ENCODE results near the gene TRIM16.
"Not testable (repeated sequence)": the region's sequence is repeated elsewhere in the genome, so short reads cannot be mapped to it uniquely, and the experiment has no call there.

Gene TRIM16

DNA sequence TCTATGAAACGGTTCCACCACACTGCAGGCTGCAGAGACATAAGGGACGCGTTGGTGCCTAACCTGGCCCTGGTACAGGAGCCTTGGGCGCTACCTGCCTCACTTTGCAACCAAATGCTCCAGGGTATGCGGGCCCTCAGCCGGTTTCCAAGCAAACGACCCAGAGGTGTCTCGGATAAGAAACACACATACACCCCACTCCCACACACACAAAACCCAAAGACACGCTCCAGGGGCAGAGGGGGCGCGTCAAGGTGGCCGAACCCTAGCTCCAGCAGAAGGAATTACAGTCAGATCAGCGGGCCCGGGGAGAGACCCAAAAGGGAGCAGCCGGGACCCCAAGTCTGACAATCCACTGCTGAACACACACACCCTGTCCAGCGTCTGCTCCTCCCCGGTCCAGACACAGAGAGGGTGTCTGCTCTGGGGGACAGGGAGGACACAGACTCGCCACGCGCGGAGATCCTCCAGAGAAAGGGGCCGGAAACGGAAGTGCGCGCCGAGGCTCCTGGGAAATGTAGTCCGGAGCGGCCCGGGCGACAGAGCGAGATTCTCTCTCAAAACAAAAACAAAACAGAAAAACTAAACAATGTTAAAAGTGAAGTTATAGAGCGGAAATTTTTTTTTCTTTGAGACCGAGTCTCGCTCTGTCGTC is at the start of gene TRIM16:
TSS of gene TRIM16 (minus strand) at position 488 of the 655 bp plus-strand sequence. CDS start 32,702 bp downstream, outside the sequence.
- DNase-seq: peak; percentile 84

DNA sequence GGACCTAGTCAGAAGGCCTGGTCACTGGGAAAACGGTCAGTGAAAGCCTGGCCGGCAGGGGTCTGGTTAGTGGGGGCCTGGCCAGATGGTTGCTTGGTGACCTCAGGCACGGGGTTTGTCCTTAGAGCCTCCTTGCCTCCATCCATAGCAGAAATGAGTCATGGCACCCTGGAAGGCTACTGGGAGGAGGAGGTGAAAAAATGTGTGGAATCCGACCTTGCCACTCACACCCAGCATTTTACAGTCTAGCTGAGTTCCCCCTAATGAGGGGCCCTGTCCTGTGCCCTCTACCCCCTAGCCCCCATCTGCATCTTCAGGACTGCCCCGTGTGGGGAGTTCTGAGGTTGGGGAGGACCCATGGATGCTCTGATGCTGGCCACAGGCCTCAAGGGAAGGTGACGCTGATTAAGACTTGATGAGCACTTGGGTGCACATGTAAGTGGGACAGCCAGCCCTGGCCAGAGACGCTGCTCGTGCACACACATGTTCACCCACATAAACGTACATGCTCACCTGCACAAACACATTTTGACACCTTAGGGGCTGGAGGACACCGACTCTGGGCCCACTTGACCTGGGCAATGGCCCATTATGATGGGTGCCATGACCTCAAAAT is 49.2 kb upstream of the TRIM16 start:
- DNase-seq: not testable (repeated sequence)

DNA sequence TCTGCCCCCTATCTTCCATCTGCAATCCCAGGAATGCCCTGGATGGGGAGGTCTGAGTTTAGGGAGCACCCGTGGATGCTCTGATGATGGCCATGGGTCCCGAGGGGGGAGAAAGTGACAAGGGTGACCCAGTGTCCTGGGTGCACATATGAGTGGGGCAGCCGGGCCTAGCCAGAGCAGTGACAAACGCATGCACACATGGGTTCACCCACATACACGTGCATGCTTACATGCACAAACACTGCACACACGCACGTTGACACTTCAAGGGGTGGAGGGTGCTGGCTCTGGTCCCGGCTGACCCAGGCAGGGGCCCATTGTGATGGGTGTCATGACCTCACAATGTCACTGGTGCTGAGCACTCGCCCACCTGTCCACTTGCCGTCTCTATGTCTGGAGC is 47.8 kb upstream of the TRIM16 start, which contains the start of gene TBC1D26:
TSS of gene TBC1D26 (plus strand) at position 384 of the 400 bp plus-strand sequence. CDS start 3,066 bp downstream, outside the sequence.
- DNase-seq: not testable (repeated sequence)

DNA sequence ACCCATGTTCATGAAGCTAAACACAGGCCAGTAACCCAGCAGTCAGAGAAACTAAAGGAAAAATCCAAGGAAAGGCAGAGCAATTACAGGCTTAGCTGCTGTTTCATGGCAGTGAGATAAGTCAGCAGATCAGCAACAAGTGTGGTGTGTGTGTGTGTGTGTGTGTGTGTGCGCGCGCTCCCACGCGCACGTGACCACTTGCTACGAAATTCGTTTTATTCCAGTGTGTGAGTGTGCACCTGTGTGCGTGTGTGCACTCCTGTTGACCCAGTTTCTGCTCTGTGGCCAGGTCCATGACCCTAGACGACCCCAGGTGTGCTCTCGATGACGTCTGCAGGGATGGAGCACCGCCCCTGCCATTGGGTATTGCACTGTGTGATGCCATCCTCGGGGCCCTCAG is 46.4 kb upstream of the TRIM16 start:
- not testable (repeated sequence) for DNase-seq

DNA sequence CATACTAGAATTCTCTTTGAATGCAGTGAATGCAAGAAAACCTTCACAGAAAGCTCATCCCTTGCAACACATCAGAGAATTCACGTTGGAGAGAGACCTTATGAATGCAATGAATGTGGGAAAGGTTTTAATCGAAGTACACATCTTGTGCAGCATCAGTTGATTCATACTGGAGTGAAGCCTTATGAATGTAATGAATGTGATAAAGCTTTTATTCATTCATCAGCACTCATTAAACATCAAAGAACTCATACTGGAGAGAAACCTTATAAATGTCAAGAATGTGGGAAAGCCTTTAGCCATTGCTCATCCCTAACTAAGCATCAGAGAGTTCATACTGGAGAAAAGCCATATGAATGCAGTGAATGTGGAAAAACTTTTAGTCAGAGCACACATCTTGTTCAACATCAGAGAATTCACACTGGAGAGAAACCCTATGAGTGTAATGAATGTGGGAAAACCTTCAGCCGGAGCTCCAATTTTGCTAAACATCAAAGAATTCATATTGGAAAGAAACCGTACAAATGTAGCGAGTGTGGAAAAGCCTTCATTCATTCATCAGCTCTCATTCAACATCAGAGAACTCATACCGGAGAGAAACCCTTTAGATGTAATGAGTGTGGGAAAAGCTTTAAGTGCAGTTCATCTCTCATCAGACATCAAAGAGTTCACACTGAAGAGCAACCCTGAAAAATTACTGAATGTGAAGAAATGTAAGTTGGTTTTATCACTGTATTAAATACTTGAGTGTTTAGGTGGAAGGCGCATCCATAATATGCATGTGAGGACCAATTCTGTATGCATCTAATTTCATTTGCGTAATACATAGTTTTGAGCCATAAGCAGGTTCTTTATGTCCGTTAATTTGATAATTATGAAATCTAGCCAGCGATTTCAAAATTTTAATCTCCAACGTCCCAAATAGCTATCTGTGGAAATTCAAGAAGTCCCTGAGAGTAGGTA is 32.8 kb upstream of the TRIM16 start:
- DNase-seq: not testable (repeated sequence)

DNA sequence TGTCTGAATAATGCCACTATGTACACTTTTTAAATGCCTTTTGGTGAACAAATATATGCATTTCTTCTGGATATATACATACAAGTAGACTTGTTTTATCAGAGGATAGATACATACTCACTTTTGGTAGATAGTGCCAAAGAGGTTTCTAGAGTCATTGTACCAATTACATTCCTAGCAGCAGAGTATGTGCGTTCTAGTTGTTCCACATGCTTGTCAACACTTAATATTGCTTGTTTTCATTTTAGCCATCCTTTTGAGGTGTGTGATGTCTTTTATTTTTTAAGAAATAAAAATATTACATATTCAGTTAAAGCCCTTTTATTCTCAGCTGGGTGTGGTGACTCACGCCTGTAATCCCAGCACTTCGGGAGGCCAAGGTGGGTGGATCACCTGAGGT is 24.8 kb upstream of the TRIM16 start:
- not testable (repeated sequence) for DNase-seq

DNA sequence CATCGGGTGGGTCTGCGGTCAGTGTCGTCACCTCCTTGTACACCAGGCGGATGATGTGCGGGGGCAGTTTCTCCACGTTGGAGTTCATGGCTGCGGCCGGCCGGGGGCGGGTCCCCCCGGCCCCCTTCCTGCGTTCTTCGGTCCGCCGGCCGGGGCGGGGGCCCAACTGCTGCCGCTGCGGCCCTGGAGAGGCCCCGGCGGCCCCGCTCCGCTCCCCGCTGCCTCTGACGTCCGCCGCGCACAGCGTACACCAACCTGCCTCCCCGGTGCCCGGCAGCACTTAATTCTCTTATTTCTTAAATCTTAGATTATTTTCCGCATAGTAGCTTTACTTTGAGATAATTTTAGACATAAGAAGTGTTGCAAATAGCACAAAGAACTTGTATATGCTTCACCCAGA is 20.7 kb upstream of the TRIM16 start:
- DNase-seq: not testable (repeated sequence)

DNA sequence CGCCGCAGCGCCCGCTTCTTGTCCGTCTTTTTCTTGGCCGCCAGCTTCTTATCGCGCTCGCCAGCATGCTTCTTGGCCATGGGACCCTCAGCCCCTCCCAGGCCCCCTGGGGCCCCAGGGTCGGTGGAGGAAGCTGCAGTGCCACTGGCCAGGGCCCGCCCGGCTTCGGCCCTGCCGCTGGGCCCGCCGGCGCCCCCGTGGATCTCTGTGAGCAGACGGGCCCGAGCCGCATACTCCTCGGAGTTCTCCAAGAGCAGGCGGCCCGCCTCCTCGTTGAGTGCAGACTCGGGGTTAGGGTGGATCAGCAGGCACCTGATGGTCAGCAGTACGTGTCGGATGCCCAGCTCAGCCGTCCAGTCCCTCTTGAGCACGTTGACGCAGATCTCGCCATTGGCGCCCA is 20.1 kb upstream of the TRIM16 start:
- not testable (repeated sequence) for DNase-seq

DNA sequence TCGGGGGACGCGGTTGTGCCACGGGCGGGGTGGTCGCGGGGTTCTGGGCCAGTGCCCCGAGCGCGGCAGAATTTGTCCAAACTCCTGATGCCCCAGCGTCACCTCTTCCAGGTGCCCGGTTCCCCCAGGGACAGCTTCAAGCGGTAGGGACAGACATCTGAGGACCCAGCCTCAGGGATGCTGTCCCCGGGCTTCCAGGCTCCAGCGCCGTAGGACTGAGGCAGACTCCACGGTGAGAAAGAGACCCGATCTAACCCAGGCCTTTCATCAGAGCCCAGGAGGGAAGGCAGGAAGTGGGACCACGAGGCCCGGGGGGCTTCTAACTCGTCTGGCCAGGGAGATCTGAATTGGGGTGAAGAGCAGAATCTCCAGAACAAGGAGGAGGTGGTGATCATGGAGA is 15.8 kb upstream of the TRIM16 start:
- not testable (repeated sequence) for DNase-seq

DNA sequence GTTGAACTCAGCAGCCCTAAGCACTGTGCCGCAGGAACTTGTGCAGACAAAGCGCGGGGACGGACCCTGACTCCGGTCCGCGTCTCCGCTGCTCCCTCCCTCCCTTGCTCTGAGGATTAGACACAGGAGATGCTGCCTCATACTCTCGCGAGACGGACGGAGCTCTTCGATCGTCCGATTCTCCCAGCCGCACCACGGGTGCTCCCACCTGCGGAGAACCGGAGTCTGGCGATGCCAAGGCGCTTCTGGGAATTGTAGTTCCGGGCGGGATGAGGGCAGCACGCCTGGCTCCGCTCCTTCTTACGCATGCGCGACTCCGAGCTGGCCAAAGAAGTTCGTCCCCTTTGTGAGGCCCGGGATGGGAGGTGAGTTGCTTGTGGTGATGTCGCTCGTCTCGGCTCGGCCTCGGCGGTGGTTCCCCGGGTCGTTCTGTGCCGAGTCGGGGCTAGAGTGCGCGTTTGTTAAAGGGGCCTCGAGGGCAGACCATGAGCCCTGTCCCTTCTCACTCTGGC is 15.4 kb upstream of the TRIM16 start, which contains the start of gene ZNF286A:
TSS of gene ZNF286A (plus strand) at position 340 of the 512 bp plus-strand sequence. CDS start 578 bp downstream, outside the sequence.
- DNase-seq: peak; percentile 99

DNA sequence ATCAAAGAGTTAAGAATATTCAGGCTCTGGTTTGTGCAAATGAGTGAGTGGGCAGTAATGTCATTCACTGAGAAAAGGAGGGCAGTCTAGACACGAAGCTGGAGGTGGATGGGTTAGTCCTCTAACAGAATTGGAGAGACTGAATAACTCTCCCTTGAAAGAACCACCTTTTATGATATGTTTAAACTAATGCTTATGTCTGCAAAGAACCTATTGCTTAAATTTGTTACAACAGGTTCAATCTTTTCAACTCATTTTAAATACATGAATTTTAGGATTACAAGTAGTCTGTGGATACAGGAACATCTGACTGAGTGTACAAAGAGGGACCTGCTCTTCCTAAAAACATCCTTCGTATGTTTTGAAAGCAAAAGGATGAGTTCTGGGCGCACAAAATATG is 14.9 kb upstream of the TRIM16 start:
- DNase-seq: not testable (repeated sequence)

DNA sequence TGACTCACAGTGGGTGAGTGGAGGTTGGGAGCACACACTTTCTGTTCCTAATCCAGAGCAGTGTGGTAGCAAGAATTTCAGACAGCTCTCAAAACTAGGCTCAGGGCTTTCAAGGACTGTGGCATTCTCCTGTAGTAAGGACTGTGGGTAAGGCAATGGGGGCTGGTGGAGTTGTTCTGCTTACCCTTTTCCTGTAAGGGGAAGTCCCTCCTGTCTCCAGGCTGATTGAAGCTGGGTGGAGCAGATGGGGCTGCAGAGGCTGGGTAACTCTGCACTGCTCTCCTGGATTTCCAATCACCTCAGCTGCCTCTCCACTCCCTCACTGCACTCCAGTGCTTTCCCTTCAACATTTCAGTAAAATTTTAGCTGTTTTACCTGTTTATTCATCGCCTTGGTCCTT is 3.4 kb upstream of the TRIM16 start:
- DNase-seq: not testable (repeated sequence)

DNA sequence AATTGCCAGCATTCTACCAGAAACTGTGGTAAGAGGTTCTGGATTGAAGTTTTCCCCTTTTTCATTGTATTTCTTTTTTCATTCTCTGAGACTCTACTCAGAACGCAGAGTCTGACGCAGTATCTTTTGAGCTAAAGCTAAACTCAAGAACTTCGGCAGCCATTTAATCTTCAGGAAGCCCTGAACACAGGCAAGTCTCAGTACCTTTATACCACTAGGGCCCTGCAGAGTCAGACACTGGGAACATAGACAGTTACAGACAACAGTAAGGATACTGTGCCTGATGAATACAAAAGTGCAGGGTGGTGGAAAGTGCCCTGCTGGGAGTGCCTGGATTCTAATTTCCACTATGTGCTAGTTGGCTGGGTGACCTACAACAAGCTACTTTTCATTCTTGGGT is 976 bp downstream of the TRIM16 start:
- not testable (repeated sequence) for DNase-seq

DNA sequence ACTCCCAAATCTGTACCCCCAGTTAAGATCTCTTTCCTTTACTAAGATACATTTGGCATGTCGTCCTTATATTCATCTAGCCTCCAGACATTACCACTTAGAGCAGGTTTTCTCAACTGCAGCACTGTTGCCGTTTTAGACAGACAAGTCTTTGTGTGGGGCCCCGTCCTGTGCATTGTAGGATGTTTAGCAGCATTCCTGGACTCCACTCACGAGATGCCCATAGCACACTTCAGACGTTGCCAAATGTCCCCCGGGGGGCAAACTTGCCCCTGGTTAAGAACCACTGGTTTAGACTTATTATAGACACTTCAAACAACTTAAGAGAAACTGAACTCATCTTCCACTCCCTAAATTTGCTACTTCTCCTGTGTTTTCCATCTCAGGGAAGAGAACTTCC is 8.1 kb downstream of the TRIM16 start:
- not testable (repeated sequence) for DNase-seq

DNA sequence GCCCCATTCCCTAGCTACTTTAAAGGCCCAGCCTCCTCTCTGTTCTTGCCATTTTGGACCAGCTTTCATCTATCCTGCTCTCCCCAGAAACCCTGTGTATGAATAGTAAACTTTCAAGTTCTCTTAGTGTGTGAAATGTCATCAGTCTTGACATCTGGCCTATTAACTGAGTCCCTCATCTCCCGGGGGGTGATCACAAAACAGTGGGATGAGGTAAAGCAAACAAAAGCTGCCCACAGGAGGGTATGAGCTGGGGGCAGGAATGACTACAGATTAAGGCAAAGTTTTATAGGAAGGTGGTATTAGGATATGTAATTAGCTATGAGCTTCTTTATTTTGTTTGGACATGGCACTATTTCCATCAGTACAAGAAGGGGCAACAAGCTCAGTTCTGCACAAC is 9.5 kb downstream of the TRIM16 start:
- not testable (repeated sequence) for DNase-seq

DNA sequence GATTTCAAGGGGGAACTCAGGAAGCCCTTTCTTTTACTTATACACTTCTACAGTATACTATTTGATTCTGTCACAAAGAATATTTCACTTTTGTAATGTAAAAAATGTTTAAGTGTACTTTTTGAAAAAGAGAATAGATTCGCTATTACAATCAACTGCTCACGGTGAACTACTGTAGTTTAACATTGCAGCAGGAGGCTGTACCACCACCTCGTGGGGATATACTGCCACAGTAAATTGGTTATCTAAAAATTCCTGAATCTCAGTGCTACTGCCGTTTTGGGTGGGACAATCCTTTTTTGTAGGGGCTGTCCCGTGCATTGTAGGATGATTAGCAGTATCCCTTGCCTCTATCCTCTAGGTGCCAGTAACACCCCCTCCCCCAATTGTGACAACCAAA is 14.6 kb downstream of the TRIM16 start:
- not testable (repeated sequence) for DNase-seq

DNA sequence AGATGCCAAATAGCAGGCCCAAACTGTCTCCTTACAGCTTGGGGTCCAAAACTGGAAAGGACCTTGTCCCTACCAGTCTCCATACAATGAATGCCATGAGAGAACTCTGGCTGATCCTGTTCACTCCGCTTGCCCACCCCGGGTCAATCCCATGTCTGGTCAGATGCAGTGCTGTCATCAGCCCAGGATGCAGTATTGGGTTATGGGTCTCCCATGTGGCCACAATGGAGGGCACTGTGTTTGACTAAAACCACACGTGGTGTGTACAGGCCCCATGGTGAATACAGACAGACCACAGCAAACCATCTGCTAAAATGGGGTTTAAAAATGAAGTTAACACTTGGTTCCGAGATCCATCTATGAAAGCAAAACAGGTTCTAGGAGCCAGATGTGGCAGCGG is 20.4 kb downstream of the TRIM16 start:
- no peak for DNase-seq

DNA sequence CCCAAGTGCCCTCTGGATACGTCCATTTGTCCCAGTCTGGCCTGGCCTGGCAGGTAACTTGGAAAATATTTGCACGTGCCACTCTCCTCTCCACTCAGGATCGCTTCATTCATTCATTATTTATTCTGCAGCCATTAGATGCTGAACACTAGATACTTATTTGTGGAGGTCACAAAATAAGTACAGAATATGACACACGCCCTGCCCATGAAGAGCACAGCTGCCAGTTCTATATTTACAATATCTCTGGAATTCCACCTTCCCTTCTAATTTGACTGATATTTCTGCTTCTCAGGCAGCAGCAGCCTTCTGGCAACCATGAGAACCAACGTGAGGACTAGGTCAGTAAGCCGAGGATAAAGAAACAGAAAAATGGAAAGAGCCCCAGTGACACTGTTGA is 20.9 kb downstream of the TRIM16 start:
- no peak for DNase-seq

DNA sequence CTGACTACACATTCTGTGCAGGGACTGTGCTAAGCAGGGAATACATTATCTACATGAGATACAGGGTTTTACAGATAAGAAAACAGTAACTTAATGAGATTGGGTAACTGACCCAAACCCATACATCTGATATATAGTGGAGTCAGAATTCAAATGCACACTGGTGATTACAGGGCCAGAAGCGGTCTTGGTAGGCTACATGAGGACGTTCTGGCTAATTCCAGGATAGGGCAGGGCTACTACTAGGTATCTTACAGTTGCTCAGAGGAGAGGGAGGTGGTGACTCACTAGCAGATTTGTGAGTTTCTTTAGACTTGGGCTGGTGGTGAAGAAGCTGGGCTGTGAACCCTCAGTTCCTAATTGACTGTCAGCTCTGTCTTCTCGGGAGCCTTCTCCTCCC is 21.4 kb downstream of the TRIM16 start:
- no peak for DNase-seq

DNA sequence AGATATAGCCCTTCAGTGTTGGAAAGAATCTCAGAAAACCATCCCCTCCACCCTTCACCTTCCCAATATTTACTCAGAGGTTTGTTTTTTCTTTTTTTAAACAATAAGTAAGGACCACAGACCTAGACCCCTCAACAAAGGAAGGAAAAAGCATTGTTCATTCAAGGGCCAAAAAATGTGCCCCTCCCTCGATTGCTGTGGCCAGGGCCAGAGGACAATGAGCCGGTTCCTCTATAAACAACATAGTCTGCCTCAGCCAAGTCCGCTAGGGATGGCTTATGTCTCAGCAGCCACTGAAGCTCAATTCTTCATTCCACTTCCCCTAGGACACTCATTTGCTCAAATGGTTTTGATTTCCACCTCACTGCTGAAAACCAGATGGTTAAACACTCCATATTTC is 24.0 kb downstream of the TRIM16 start:
- no peak for DNase-seq

DNA sequence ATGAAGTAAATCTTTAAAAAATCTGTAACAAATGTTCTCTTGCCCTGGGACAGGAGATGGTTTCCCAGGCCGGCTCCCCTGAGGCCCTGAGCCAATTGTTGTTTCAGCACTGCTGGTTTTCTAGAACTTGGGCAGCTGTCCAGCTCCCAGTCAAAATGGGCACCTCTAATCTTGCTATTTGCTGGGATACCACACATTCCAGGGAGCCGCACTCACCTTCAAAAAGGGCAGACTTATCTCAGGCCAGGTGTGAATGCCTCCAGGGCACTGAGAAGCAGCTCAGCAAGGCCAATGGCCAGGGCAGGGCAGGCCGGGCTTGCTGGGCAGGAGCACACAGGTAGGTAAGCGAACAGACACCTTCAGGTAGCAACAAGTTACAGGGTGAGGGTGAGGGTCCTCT is 24.4 kb downstream of the TRIM16 start:
- no peak for DNase-seq

DNA sequence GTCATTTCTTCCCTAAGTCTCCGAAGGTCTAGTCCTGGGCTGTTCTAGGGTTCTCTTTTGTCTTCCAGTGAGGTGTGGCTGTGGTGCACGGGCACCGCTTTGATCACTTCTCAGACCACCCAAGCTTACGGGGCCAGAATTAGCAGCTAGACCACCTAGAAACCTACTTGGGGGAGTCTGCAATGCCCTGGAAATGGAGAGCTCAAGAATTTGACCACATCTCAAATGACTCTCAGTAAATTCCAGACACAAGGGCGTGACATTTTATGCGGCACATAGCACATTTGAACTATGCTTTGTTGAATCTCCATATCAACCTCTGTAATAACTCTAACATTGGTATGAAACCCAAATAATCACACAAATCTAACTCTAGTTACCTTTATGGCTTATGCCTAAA is 24.9 kb downstream of the TRIM16 start:
- no peak for DNase-seq

DNA sequence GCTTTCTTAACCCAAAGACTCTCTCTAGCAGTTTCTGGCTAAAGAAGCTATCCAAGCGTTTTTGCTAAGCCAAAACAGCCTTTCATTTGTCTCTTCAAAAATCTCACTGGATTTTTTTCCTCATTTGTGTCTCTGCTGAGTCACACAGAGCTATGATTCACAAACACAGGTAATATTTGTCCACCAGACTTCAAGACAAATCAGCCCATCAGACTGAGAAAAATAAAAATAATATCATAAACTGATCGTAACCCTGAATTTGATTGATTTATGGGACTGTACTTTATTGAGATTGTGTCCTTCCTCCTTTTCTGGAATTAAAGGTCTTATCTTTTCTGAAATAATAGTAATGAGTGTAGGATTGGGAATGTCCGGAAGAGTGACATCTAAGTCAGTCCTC is 25.8 kb downstream of the TRIM16 start:
- no peak for DNase-seq

Data from activated CD4-positive, alpha-beta T cell treated with anti-CD3 and anti-CD28 coated beads for 48 hours (primary cell).